Activated CD4-positive, CD25-positive, alpha-beta regulatory T cell treated with anti-CD3 and anti-CD28 coated beads, Interleukin-2, amount 50 U/mL, for 72 hours (primary cell): ENCODE data around the gene CDC37L1.

Experiments used
- DNase-seq: peaks from one replicate; pipeline ENCODE4 v3.0.0; 2021

The CDC37L1 gene

DNA sequence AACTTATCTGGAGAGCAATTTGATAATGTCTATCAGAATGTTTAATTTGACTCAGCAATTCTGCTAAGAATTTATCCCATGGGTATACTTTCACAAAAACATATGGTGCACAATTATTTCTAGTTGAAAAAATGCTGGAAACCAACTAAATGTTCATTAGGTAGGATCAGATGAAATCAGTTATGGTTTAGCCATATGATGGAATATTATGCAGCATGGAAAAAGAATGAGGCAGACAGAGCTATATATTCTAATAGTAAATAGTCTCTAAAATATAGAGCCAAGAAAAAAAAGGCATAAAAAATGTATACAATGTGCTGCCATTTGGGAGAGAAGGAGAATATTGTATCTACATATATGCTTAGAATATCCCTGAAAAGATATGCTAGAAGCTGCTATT is 9.5 kb upstream of the CDC37L1 start:
- no peak for DNase-seq

DNA sequence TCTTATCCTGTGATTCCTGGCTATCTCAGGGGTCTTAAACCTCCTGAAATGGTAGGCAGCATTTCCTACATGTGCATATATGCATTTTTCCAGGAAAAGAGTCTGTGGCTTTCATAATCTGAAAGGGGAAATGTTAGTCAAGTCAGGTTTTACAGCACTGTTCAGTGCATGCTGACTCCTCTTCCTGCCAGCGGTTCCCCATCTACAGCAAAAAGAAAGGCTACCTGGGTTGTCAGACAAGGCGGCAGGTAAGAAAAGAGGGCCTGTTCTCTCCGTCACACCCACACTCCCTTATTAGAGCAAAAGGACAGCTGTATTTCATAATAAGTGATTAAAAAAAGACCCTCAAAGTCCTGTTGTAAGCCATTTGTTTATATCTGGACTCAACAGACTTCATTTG is 8.8 kb upstream of the CDC37L1 start:
- DNase-seq, result no peak

DNA sequence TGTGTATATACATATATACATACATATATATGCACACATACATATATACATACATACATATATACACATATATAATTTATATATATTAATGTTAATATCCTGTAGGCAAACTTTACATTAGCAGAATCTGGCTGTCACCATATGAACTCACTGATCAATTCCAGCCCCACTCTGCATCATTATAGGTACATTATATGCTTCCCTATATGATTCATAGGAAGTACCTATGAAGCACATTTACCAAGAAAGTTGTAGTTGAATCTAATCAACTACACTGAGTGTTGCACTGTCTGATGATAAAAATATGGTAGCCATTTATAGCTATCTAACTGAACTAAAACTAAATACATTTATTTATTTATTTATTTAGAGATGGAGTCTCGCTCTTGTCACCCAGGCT is 7.6 kb upstream of the CDC37L1 start:
- DNase-seq, result no peak

DNA sequence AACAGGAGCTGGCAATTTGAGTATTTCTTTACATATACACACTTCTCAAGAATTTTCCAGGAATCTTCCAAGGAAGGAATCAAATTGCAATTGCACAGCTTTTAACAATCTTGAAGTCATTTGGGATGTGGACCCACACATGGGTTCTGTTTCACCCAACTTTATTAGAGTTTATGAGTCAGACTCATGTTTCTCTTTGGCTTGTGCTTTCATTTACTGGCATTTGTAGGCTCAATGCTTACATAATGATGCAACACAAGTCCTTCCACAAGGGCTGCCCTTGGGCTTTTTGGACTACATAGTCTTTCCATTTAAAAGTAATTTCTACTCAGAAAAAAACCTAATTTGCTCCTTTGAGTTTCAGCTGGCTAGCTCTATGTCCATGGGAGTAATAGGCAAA is 4.6 kb upstream of the CDC37L1 start:
- DNase-seq, result no peak

DNA sequence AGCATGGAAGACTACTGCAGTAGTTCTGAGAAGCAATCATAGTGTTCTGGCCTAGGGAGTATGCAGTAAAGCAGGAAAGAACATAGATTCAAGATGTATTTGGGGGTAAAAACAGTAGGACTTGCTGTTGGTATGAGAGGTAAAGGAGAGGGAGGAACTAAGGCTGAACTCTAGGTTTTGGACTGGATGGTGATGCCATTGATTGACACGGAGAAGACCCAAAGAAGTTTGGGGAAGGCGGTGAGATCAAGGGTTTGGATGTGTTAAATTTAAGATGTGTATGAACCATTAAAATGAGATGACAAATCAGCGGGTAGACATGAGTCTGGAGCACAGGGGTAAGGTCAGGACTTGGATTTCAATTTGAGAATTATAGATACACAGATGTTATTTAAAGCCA is 2.0 kb upstream of the CDC37L1 start:
- no peak for DNase-seq

DNA sequence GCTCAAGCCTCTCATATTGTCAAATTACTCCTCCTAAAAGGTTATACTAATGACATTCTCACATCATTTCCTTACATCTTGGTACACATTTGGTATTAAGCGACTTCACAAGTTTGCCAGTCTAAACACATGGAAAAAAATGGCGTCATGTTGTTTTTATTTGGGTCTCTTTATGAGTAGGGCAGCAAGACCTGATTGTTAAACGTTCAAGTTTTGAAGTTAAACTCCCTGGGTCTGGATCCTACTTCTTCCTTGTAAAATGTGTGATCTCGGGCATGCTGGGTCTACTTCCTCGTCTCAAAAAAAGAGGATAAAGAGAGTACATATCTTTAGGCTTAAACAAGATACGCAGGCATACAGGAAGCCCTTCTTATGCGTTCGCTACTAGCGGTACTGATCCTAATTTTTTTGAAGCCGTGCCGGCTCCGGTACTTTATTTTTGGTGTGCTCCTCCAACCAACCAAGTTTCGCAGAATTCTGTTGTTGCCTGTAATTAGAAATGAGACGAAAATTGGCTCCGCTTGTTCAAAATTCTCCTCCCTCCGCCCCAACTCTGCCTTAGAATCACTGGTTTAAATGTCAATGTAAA is 596 bp upstream of the CDC37L1 start:
- DNase-seq, result no peak

DNA sequence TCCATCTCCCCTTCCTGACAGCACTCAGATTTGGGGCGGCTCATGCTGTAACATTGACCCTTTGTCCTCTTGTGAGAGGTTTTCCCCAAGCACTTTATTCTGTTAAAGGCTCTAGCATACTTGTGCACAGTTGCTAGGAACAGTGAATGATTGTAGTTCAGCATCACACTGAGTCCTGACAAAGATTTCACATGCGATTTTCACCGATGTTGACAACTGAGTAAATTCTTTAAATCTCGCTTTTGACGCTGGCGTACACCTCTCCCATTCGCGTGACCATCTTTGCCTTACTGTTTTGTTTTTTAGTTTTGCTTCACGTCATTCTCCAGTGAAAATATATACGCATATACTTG is 780 bp downstream of the CDC37L1 start:
- DNase-seq, result no peak

DNA sequence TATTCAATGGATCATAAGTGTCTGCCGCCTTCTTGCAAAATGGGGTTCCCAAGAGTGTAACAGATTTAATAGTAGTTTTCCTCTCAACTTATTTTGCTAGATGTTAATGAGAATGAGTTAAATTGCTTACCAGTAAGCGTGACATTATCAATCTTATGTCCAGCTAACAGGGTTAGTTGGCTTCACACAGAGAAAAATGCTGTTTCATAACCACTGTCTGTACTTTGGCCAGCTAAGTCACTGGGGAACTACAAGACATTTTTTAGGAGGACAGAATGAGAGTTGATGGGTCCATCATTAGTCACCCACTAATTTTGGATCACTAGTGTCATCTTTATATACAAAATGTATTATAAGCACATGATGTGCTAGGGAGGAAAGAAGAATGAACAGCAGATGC is 1.4 kb downstream of the CDC37L1 start:
- no peak for DNase-seq

DNA sequence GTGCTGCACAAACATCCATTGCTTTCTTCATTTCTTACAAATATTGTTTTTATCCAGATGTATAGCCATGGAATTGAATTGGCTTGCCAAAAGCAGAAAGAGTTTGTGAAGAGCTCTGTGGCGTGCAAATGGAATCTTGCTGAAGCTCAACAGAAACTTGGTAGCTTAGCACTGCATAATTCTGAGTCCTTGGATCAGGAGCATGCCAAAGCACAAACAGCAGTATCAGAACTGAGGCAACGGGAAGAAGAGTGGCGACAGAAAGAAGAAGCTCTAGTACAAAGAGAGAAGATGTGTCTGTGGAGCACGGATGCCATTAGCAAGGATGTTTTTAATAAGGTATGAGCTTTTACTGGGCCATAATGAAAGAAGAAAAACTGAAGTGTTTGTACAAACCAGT is 5.5 kb downstream of the CDC37L1 start:
- DNase-seq, result no peak

DNA sequence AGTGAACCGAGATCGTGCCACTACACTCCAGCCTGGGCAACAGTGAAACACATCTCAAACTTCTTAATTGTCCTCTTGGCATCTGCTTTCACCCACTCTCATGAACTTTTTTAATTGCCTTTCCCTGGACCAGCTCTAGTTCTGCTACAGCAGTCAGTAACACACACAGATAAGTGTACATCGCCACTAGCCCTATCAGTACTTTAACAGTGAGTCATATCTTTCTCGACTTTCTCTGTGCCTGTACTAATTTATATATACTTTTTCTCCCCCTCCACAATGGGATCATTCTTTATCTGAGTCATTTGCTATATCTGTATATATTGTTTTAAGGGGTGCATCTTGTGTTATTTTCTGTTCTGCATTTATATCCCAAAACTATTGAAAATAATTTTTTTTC is 6.7 kb downstream of the CDC37L1 start:
- no peak for DNase-seq

DNA sequence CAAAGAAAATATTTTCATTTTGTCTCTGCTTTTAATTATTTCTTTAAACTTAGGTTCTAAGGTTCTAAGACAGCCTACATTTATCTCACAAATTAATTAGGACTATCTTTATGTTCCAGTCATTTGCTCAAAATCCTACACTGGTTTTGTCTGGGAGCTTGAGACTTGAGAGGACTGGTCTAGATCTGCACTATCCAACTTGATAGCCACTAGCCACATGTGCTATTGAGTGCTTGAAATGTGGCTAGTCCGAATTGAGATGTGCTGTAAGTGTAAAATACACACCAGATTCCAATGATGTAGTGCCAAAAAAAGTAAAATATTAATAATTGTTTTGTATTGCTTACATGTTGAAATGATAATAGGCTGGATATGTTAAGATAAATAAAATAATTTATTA is 7.2 kb downstream of the CDC37L1 start:
- DNase-seq, result no peak

DNA sequence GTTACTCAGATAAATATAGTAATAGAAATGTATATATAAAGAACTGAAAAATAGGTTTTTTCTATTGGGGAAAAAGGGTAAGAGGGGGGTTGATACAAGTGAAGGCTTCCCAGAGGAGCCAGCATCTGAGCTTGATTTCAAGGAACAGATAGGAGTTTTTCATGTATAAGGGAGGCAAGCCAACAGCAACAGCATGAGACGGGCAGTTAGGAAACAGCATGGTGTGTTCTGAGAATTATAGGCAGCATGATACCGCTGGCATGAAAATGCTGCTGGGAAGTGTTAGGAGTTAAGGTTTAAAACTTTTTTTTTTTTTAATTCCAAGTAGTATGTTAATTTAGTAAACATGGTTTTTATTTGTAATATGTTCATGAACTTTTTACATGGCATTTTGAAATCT is 9.7 kb downstream of the CDC37L1 start:
- no peak for DNase-seq

DNA sequence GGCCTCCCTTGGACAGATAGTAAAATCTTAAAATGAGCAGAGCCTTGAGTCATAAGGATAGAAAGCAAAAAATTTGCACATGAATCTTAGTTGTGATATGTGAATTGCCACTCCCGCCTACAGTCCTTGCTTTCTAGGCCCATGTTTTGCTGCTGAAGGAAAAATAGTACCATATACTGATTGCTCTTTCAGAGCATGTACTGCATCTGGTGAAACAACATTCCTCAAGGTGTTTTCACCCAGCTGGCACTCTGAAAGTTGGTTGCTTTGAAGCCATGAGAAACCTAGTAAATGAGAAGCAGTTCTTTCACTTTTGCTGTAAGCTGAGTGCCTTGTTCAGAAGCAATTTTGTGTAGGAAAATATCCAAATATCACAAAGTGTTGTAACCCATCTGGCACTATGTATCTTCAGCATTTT is 10.3 kb downstream of the CDC37L1 start:
- no peak for DNase-seq

DNA sequence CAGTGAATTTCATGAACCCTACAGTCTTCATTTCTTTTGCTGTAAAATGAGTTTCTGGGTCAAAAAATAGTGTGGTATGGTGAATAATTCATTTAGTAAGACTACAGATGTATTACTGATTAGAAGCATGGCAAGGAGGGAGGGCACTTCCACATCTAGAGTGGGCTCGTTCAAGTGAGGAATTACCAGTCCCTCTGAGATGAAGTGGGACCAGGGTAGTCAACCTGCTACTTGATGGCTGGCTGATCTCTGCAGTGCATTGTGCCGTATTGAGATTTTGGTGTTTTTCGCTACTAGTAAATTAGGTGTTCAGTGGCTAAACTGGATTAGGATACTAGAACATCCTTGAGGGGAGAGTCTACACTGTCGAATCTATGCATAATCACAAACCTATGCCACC is 10.8 kb downstream of the CDC37L1 start:
- DNase-seq, result no peak

DNA sequence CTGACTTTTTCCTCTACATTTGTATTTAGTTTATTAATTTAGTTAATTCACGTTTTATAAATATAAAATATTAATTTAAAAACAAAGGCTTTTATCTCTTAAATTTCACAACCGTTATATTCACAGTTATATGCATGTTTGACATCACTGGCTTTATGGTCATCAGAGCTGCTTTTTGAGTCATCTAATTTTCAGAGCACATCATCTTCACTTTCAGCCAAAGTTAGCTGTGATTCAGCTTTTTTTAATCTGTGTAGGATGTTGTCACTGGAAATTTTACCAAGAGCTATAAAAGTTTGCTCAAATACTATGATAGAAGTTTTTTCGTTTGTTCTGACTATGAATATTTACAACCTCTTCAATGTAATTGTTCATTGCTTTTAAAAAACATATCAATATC is 12.4 kb downstream of the CDC37L1 start:
- no peak for DNase-seq

DNA sequence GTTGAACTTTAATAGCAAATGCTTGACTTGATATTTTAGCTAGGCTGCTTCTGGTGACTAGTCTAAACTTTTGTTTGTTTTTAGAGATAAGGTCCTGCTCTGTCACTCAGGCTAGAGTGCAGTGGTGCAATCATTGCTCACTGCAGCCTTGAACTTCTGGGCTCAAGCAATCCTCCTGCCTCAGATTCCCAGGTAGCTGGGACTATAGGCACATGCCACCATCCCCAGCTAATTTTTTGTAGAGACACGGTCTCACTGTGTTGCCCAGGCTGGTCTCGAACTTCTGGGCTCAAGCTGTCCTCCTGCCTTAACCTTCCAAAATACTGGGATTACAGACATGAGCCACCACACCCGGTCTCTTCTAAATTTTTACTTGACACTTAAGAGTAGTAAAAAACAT is 20.7 kb downstream of the CDC37L1 start:
- DNase-seq, result no peak

DNA sequence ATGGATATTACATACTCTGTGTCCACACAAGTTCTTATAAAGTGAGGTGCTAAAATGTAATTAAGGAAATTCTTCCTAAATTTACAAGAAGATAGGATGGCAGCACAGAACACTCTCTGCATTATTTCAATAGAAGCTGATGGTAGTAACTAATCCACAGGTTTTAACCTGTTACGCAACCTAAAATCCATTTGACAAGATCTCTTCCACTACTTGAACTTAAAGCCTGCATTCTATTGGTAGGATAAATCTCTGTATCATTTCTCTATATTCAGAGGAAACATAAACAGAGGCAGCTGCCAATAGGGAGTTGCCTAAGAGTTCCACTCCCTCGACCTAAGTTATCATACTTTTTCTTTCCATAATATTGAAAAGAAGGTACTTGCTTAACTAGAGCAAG is 21.6 kb downstream of the CDC37L1 start:
- no peak for DNase-seq

DNA sequence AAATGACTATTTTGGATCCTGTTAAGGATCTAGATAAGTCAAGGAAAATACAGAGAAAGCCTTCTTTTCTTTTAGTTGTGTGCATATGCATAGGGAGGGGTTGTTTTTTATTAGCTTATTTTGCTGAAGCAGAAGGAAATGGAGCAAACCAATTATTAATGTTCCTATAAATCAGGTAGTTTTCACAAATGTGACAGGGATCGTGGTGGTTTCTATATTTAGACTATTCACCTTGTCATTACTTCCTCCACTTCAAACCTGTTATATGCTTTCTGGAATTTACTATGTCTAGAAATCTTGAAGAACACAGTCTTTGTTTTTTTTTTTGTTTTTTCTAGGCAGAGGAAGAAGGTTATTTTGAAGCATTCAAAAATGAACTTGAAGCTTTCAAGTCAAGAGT is 22.2 kb downstream of the CDC37L1 start:
- DNase-seq, result no peak

DNA sequence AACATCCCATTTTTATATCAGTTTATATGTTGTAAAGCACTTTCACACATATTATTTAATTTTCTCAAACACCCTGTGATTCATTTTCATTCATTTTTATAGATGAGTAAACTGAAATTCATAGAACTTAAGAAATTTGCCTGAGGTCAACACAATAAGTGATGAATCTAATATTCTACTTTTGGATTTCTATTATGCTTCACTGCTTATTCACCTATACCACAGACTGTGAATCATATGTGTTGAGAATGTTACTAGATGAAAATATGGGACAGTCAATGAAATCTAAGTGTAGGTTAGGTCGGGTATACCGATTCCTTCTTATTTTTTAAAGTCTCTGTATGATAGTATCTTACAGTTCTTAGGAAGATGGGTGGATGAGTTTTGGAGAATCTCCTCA is 24.8 kb downstream of the CDC37L1 start:
- DNase-seq, result no peak

DNA sequence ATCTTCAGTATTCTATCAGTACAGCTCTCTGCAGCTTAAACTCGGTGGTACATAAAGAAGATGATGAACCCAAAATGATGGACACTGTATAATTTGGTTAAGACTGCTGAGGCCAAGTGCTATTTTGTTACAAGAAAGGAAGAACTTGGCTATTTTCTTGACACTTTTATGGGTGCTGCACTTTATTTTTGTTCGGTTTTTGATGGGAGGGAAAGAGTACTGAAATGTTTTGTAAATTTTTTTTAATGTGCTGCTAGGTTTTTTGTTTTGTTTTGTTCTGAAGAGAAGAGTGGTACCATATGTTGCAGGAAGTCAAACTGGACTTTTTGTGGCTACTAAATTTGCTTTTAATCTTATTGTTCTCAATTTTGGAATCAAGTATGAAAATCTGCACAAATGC is 26.7 kb downstream of the CDC37L1 start:
- DNase-seq, result no peak

DNA sequence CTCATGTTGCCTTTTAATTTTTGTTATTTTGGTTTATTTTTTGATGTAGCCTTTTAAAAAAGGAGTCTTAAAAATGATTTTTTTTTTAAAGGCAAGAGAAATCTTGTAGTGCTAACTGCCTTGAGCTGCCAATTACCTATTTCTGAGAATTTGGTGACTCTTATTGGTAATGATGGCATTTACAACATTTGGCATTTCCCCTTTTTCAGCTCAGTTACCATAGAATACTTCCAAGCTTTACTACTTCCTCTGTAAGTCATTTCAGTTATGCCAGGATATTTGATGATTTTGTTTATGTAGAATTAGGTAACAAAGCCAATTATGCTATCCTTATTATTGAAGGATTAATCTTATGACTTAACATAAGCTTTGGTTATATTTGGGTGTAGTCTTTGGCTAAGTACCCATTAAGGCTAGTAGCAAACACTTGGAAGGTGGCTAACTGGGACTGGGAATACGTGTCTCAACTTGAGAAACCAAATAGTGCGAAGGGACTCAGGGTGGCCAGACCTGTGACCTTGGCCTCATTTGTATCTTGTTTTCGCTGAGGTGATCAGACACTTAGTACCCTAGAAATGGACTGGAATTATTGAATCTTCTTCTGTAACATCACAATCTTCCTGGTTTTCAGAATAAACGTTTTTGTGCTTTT is 27.7 kb downstream of the CDC37L1 start:
- DNase-seq, result no peak

DNA sequence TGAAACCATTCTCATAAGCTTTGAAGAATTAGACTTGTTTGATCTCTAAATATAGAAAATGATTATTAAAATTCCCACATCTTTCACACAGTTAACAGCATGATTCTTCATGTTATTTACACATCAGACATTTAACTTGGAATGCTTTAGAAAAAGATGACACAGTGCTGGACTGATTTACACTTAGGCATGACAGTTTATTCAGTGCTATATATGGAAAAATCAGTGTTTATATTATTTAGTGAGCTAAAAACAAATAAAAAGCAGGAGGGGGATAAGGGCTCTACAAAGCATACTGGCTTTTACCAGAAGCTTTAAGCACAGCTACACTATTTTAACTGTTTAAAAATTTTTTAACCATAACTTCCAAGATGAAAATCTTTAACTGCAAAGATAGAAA is 30.0 kb downstream of the CDC37L1 start:
- no peak for DNase-seq

DNA sequence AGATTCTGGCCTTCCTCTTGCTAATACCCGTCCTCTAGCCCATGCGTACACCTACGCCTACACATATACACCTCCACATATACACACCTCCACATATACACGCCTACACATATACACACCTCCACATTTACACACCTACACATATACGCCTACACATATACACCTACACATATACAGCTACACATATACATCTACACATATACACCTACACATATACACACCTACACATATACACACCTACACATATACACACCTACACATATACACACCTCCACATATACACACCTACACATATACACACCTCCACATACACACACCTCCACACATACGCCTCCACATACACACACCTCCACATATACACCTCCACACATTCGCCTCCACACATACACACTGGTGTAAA is 34.5 kb downstream of the CDC37L1 start:
- no peak for DNase-seq

DNA sequence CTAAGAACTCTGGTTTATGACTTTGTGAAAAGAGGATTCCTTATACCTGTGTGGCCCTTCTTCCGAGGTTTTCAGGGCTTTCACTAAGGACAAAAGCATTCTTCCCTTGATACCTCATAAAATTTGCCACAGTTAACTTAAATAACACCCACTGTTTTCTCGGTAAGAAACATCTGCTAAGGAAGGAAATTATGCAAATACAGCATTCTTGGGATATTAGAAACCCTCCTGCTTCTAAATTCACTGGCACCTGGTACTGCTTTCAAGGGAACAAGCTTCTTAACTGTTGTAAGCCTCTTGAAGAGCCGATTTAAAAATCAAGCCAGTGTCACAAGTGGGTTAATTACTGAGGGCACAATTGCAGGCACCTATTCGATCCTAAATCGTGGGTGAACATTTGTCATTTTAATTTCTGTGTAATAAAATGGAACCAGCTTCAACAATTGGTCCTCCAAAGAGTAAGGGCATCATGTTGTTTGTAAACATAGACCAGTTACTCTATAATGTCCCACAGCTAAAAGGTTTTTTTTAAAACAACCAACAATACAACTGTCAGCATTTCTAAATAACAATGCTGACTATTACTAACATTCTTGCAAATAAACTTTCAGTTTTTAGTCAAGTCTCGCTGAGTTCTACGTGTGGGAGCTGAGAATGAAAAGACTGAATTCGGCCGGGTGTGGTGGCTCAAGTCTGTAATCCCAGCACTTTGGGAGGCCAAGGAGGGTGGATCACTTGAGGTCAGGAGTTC is 35.1 kb downstream of the CDC37L1 start:
- no peak for DNase-seq

DNA sequence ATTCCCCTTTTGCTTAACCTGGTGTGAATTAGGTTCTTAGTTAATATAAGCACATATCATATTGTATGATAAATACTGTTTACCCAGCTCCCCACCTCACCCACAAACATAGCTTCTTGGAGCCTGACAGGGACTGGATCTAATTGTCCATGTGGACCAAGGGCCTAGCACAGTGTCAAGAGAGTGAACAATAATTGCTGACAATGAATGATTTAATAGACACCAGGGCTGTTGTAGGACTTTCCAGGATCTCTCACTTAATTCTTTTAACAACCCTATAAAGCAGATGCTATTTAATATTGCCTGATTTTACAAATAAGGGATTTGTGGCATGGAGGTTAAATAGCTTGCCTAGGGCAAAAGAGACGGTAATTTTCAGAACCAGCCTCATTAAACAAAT is 36.8 kb downstream of the CDC37L1 start:
- DNase-seq, result no peak
